Prostate gland (tissue), 2 donors: ENCODE results near the gene FLT1. TPM values are rescaled to one million over a fixed set of nuclear protein-coding genes. Genes with fewer than 3 reads are reported as not detected.

Experiments
- DNase-seq: peaks from one replicate; pipeline ENCODE4 v3.0.0-alpha.2; 2019; ENCODE audit warnings: low spot score
- H3K27ac ChIP-seq, 2 donors: fragments of 200-600 bp; sonication (generic); 2 replicates each; pipeline ENCODE4 v1.5.1; 2017 to 2019
- H3K27me3 ChIP-seq: fragments of 200-600 bp; sonication (generic); replicated peaks from 2 replicates; pipeline ENCODE4 v1.5.1; 2019; ENCODE audit not compliant: insufficient read depth
- H3K36me3 ChIP-seq, 2 donors: fragments of 200-600 bp; sonication (generic); 1 replicate in 1 of 2; 2 replicates in 1 of 2; pipeline versions ENCODE4 v1.5.1 to v1.8.1; 2017 to 2019
- H3K4me1 ChIP-seq: fragments of 200-600 bp; sonication (generic); replicated peaks from 2 replicates; pipeline ENCODE4 v1.5.1; 2019
- H3K4me3 ChIP-seq, 2 donors: fragments of 200-600 bp; sonication (generic); 2 replicates each; pipeline ENCODE4 v1.5.1; 2017 to 2019
- H3K9me3 ChIP-seq: fragments of 200-600 bp; sonication (generic); 2 replicates; pipeline ENCODE4 v1.5.1; 2017
- CTCF ChIP-seq, 4 experiments: fragments of 200-600 bp in 2 of 4; fragments of 450-650 bp in 2 of 4; sonication (generic) in 2 of 4; IDR thresholded peaks; 1 replicate in 3 of 4; 2 replicates in 1 of 4; pipeline ENCODE4 v1.5.1; 2016 to 2019; ENCODE audit warnings: antibody characterized with exemption in 4 of 4, mild to moderate bottlenecking in 2 of 4, moderate library complexity in 2 of 4
- POLR2A ChIP-seq: fragments of 450-650 bp; IDR thresholded peaks from one replicate; pipeline ENCODE4 v1.6.1; 2016; ENCODE audit warnings: antibody characterized with exemption, mild to moderate bottlenecking
- POLR2AphosphoS5 ChIP-seq: sonication (generic); formaldehyde crosslinking; IDR thresholded peaks from one replicate; pipeline ENCODE4 v1.6.1; 2017; ENCODE audit warnings: antibody characterized with exemption
- WGBS: methylation state at CpG from one replicate; pipeline ENCODE4 v1.1.5; 2018; 5-methylcytosine and 5-hydroxymethylcytosine counted together
- intact Hi-C: fragments of 100-400 bp; cut with DNase I; formaldehyde crosslinking; loops from one replicate; pipeline ENCODE4 v1.14.2; 2022
- total RNA-seq, 2 donors: library from RNA; depleted of rRNA; stranded (reverse); fragments of >200 nt; gene quantifications; one replicate each; pipeline ENCODE4 v1.1.0, GENCODE V29; 2016

FLT1 gene
- total RNA-seq, 2 donors from 2014 or later: 9.1 to 27.0 TPM

GRCh38 chr13:28355046-28355821 lies 139.7 kb downstream of the FLT1 start:
- TF ChIP-seq POLR2AphosphoS5 (no peak), CTCF (IDR thresholded peaks at IDR 0.05) (no peak), POLR2A (no peak)
- Histone ChIP-seq H3K4me3 (no peak overlapping the region), H3K9me3 (no peaks in the 10 kb centered on the region), H3K27me3 (no peaks in the 10 kb centered on the region), H3K4me1 (no peaks in the 10 kb centered on the region), H3K27ac (no peak overlapping the region), H3K36me3 (no peaks in the 10 kb centered on the region)
- 91% methylated on average over 14 of the region's 14 CpGs for WGBS
- no peak for DNase-seq
- intact Hi-C loops: no loop called here

GRCh38 chr13:28353679-28354078 lies 141.2 kb downstream of the FLT1 start:
- WGBS: 39% methylated on average over 4 of the region's 4 CpGs
- Histone ChIP-seq H3K36me3 (no peaks in the 10 kb centered on the region), H3K9me3 (no peaks in the 10 kb centered on the region), H3K4me3 (no peak overlapping the region), H3K27ac (no peak overlapping the region), H3K4me1 (no peaks in the 10 kb centered on the region), H3K27me3 (no peaks in the 10 kb centered on the region)
- intact Hi-C loops: no loop called here
- TF ChIP-seq CTCF (IDR thresholded peaks at IDR 0.05) (no peak), POLR2A (no peak), POLR2AphosphoS5 (no peak)
- DNase-seq: no peak

- WGBS: 79% methylated on average over 8 of the region's 8 CpGs
Measured at GRCh38 chr13:28349907-28350654, 144.8 kb downstream of the FLT1 start.

DNA sequence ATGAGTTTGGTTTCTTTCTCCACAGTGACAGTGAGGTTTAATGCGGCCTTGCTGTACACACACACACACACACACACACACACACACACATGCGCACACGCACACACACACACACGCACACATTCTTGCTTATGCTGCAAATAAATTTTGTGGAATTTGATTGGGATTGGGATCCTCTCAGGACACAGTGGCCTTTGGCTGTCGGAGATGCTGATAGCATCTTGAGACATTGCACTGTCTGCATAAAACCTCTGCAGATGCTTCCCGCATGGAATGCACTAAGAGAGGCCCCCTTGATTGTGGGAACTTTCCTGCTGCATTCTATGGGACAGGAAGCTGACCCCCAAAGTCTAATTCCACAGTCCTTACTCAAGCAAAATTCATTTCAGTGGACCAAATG lies 145.6 kb downstream of the FLT1 start:
- Histone ChIP-seq H3K4me3 (no peak overlapping the region), H3K4me1 (no peaks in the 10 kb centered on the region), H3K27ac (no peak overlapping the region), H3K36me3 (no peaks in the 10 kb centered on the region), H3K9me3 (no peaks in the 10 kb centered on the region), H3K27me3 (no peaks in the 10 kb centered on the region)
- DNase-seq: no peak
- WGBS: 66% methylated on average over 6 of the region's 6 CpGs
- TF ChIP-seq POLR2AphosphoS5 (no peak), POLR2A (no peak), CTCF (IDR thresholded peaks at IDR 0.05) (no peak)
- intact Hi-C loops: no loop called here

More at GRCh38 chr13:28349907-28350654, 144.8 kb downstream of the FLT1 start:
- TF ChIP-seq CTCF (IDR thresholded peaks at IDR 0.05) (no peak), POLR2A (no peak), POLR2AphosphoS5 (no peak)
- DNase-seq: no peak
- intact Hi-C loops: no loop called here
- Histone ChIP-seq H3K4me3 (no peak overlapping the region), H3K36me3 (no peaks in the 10 kb centered on the region), H3K9me3 (no peaks in the 10 kb centered on the region), H3K27me3 (no peaks in the 10 kb centered on the region), H3K27ac (no peak overlapping the region), H3K4me1 (no peaks in the 10 kb centered on the region)
